ENCODE results near the gene CLTA.

DNA sequence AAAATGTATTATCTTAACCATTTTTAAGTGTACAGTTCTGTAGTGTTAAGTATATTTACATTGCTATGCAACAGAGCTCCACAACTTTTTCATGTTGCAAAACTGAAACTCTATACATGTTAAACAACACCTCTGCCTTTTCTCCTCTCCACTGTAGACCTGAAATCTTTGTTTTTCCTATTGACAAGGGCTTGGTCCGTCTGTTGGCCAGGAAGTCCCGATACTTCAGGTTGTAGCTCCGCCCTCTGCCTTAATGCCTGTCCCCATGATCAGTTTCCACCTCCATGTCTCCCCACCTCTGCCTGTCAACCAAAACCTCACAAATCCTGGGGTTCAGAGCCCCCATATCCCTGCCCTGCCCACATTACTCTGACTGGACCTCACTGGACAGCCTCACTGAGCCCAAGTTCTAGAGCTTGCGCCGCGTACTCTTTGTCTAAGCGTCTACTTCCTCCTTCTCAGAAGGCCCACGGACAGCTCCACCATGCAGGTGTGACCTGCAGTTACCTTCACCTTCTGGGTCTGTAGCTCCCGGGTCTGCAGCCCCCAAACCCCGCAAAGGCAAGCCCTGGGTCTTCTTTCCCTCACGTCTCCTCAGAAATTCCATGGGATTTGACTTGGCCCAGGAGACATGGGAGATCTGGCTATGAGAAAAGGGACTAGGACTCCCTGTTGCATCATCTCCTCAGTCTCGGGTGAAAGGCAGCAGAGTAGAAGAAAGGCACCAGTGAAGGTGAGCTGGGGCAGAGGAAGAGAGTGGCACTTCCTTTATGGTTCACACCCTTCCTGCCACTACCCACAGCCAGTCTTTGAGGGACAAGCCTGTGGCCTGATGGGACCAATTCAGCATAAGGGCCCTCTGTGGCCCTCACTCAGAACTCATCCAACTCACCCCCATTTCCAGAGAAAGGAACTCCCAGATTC, 46.1 kb upstream of the CLTA start:
- TF ChIP-seq, protein P1, sequence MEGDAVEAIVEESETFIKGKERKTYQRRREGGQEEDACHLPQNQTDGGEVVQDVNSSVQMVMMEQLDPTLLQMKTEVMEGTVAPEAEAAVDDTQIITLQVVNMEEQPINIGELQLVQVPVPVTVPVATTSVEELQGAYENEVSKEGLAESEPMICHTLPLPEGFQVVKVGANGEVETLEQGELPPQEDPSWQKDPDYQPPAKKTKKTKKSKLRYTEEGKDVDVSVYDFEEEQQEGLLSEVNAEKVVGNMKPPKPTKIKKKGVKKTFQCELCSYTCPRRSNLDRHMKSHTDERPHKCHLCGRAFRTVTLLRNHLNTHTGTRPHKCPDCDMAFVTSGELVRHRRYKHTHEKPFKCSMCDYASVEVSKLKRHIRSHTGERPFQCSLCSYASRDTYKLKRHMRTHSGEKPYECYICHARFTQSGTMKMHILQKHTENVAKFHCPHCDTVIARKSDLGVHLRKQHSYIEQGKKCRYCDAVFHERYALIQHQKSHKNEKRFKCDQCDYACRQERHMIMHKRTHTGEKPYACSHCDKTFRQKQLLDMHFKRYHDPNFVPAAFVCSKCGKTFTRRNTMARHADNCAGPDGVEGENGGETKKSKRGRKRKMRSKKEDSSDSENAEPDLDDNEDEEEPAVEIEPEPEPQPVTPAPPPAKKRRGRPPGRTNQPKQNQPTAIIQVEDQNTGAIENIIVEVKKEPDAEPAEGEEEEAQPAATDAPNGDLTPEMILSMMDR (IDR thresholded peaks at IDR 0.05) = no peak
- no peak for TF ChIP-seq EZH2 (IDR thresholded peaks at IDR 0.05; ENCODE audit: borderline replicate concordance, insufficient read depth, low read depth, low read length, poor library complexity, severe bottlenecking)

Measured in B cell (primary cell).